Measurements from ENCODE around the gene CPEB3.
A peak's percentile ranks its signal among the peaks of the same experiment; 100 is the strongest.

The CPEB3 gene

GRCh38 chr10:92298487-92298886 lies 7.6 kb upstream of the CPEB3 start:
- TF ChIP-seq TAF1 (IDR thresholded peaks at IDR 0.05; ENCODE audit: borderline replicate concordance, insufficient read depth, low read length), result no peak
- no peak for TF ChIP-seq POLR2AphosphoS5 (IDR thresholded peaks at IDR 0.05; ENCODE audit: low read depth, low read length)
- no peak for TF ChIP-seq SIN3A (IDR thresholded peaks at IDR 0.05; ENCODE audit: borderline replicate concordance, insufficient read depth, low read length)
- no peak for TF ChIP-seq REST (IDR thresholded peaks at IDR 0.05; ENCODE audit: insufficient read depth in 1 of 2, low read depth in 2 of 2, low read length in 2 of 2)
- no peak for TF ChIP-seq FOXP2 (optimal IDR thresholded peaks at IDR 0.05; ENCODE audit: borderline replicate concordance, extremely low read depth, extremely low read length, insufficient read depth)

GRCh38 chr10:92291921-92292845 lies 1.3 kb upstream of the CPEB3 start:
- no peak for TF ChIP-seq FOXP2 (optimal IDR thresholded peaks at IDR 0.05; ENCODE audit: borderline replicate concordance, extremely low read depth, extremely low read length, insufficient read depth)
- TF ChIP-seq REST (IDR thresholded peaks at IDR 0.05; ENCODE audit: insufficient read depth in 1 of 2, low read depth in 2 of 2, low read length in 2 of 2), result no peak
- TF ChIP-seq TAF1 (IDR thresholded peaks at IDR 0.05; ENCODE audit: borderline replicate concordance, insufficient read depth, low read length), result no peak
- TF ChIP-seq POLR2AphosphoS5 (IDR thresholded peaks at IDR 0.05; ENCODE audit: low read depth, low read length), result no peak
- TF ChIP-seq SIN3A (IDR thresholded peaks at IDR 0.05; ENCODE audit: borderline replicate concordance, insufficient read depth, low read length), result no peak

GRCh38 chr10:92291616-92291865 lies 663 bp upstream of the CPEB3 start:
- TF ChIP-seq POLR2AphosphoS5 (IDR thresholded peaks at IDR 0.05; ENCODE audit: low read depth, low read length) (no peak), SIN3A (IDR thresholded peaks at IDR 0.05; ENCODE audit: borderline replicate concordance, insufficient read depth, low read length) (no peak), REST (IDR thresholded peaks at IDR 0.05; ENCODE audit: insufficient read depth in 1 of 2, low read depth in 2 of 2, low read length in 2 of 2) (no peak), TAF1 (IDR thresholded peaks at IDR 0.05; ENCODE audit: borderline replicate concordance, insufficient read depth, low read length) (no peak), FOXP2 (optimal IDR thresholded peaks at IDR 0.05; ENCODE audit: borderline replicate concordance, extremely low read depth, extremely low read length, insufficient read depth) (no peak)

- TF ChIP-seq FOXP2 (optimal IDR thresholded peaks at IDR 0.05; ENCODE audit: borderline replicate concordance, extremely low read depth, extremely low read length, insufficient read depth) (no peak), SIN3A (IDR thresholded peaks at IDR 0.05; ENCODE audit: borderline replicate concordance, insufficient read depth, low read length) (peak; percentile 61; the same call in 1 of the 2 replicates)
These were observed 622 bp downstream of the CPEB3 start for GRCh38 chr10:92290076-92290836.

GRCh38 chr10:92284112-92284704 lies 6.7 kb downstream of the CPEB3 start:
- TF ChIP-seq SIN3A (IDR thresholded peaks at IDR 0.05; ENCODE audit: borderline replicate concordance, insufficient read depth, low read length) (no peak), REST (IDR thresholded peaks at IDR 0.05; ENCODE audit: insufficient read depth in 1 of 2, low read depth in 2 of 2, low read length in 2 of 2) (no peak), TAF1 (IDR thresholded peaks at IDR 0.05; ENCODE audit: borderline replicate concordance, insufficient read depth, low read length) (no peak), POLR2AphosphoS5 (IDR thresholded peaks at IDR 0.05; ENCODE audit: low read depth, low read length) (no peak), FOXP2 (optimal IDR thresholded peaks at IDR 0.05; ENCODE audit: borderline replicate concordance, extremely low read depth, extremely low read length, insufficient read depth) (no peak)
